Myocyte (in vitro differentiated cells): Measurements from ENCODE around the gene CELF1. TPM values are rescaled to one million over a fixed set of nuclear protein-coding genes. Genes with fewer than 3 reads are reported as not detected.
A peak's percentile ranks its signal among the peaks of the same experiment; 100 is the strongest.

Source experiments
- DNase-seq: peaks from one replicate; pipeline ENCODE4 v3.0.0-alpha.2; 2012; ENCODE audit warnings: low read depth
- total RNA-seq: library from RNA; depleted of rRNA; stranded (reverse); fragments of >200 nt; gene quantifications from 2 replicates; pipeline ENCODE4 v1.2.3, GENCODE V29; 2014

Gene CELF1
- total RNA-seq, 1 donor from 2014 or later = 127 TPM

DNA sequence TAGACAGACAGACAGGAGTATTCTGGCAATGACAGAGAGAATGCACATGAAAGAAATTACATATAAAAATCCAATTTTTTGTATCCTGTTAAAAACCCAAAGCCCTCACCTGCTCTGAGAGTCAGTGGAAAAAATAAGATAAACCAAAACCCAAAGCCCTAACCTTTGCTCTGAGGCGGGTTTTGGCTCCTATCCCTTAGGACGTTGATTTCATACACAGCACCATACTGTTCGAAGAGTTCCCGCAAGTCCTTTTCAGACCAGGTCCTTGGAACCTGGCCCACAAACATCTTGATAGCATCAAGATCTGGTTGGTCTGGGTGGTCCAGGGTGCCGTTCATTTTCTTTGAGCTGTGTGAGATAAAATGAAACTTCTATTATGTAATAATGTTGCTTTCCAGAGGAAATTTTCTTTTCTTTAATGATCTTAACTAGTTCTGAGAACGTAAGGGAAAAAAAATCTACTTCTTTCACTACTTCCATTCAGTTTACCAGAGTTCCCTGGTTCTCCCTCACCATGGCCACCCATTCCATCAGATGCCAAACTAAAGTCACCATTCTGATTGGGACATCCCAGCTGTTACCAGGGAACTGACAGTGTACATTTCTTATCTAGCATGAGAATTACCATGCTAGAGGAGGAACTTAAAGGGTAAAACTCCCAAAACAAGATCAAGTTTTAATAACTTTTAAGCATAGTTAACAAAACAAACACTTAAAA, 64.1 kb downstream of the CELF1 start:
- DNase-seq = no peak

DNA sequence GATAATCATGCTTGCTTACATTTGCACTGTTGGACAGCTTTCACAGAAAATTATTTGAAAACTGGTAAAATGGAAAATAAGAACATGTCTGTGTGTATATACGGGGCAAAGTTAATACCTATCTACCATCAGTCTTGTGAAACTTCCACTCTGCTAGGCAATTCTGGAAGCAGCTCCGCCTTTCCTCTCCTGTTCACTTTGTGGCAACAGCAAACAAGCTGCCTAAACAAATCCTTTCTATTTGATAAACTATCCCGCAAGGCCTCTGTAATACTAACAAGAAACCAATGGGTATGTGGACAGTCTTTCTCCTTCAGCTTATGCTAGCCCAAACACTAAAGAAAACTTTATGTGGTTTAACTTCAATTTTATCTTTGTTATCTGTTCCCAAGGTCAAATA, 64.8 kb downstream of the CELF1 start:
- no peak for DNase-seq

DNA sequence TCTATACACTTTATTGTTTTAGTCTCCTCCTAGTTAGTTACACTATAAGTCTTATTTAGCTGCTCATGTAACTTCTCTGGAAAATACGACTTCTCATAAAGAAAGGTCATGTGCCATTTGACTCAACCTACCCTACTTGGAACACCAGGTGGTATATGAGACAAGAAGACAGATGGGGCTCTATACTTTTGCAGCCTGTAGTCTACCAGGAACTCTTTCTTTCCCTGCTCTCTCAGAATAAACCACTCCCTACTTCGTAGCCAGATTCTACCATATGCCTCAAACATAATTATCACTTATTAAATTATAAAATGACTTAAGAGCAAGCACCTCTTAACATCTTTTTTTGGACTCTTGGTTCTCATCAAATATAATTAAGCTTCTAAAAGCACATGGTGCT, 65.5 kb downstream of the CELF1 start:
- no peak for DNase-seq

DNA sequence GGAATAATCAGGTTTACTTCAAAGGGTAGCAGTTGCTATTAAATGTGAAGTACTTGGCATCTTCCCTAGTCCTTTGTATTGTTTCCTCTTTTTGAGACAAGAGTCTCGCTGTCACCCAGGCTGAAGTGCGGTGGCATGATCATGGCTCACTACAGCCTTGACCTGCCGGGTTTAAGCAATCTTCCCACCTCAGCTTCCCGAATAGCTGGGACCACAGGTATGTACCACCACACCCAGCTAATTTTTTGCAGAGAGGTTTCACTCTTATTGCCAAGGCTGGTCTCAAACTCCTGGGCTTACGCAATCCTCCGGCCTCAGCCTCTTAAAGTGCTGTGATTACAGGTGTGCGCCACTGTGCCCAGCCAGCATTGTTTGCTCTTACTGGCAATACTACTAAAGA, 67.8 kb downstream of the CELF1 start:
- no peak for DNase-seq

GRCh38 chr11:47483457-47483856, 69.5 kb downstream of the CELF1 start:
- no peak for DNase-seq

GRCh38 chr11:47480762-47481161, 72.2 kb downstream of the CELF1 start:
- no peak for DNase-seq

GRCh38 chr11:47478651-47479329, 74.1 kb downstream of the CELF1 start:
- DNase-seq = no peak

DNA sequence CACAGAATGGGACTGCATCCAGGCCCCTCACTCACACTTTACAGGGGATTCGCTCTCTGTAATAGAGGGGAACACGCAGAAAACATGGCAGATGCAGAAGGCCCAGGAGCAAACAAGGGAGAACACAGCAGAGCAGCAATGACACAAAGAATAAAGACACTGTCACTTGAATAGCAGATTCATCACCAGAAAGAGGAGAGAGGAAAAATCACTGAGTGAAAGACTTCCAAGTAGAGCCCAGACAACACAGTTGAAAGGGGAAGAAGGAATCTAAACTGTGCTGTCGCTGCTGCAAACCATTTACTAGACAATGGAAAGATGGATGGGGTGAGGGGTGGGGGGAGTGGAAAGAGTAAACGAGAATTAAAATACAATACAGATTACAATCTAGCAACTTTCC, 75.2 kb downstream of the CELF1 start:
- no peak for DNase-seq

DNA sequence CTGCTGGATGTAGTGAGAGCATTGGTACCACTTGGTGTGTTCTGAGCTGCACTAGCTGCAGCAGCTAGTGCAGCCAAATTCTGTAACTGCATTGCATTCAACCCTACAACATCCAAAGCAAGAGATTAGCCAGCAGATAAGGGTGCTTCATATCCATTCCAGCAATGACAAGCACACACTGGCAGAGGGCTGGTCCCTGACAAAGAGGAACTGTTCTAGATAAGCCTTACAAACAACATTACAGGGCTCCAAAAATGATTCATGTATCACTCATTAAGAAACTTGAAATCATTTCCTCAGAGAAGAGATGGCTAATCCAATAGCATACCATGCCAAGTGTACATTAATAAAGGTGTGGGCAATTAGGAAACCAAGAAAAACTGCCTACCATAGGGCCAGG, 75.6 kb downstream of the CELF1 start:
- no peak for DNase-seq

GRCh38 chr11:47470671-47471070, 82.3 kb downstream of the CELF1 start:
- DNase-seq = no peak

GRCh38 chr11:47469361-47470179, 83.4 kb downstream of the CELF1 start:
- DNase-seq = no peak

DNA sequence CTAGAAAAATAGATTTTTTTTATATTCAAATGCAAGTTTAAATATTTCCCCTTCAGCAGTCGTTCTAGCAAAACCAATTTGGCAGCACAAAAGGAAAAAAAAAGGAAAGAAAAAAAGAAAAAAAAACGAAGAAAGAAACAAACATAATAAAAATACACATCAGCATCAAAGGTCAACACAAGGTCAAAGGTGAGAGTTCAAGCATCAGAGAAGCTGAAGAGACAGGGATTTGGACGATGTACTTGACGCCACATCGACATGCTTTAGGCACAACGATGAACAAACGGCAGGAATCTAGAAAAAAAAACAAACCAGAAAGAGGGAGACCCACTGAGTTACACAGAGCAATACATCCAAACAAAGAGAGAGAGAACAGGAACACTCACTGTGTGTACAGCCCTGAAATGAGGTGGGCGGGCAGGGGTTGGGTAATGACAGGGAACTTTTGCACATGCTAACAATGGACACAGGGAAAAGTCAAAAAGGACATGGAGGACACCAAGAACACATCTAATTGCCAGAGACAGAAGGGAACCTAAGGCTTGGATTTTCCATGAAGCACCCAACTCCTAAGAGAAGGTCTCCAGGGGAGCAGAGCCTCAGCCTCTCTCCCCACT, 84.2 kb downstream of the CELF1 start:
- DNase-seq = no peak

DNA sequence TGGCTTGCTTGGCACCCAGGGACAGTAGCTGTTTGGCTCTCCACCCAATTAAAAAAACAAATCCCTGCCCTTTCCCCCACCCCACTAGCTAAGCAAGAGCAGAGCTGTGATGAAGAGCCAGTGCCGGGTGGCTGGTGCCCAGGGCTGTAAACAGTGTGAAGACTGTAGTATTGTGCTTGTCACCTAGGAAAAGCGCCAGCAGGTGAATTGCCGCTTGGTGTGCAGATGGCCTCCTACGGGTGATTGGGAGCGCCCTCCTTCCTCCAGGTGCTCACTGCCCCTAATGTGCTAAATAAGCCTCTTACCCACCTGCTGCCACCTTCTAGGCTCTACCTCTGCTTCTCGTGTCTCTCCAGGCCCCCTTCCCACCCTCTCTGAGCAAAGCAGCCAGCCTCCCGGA, 85.6 kb downstream of the CELF1 start:
- DNase-seq = no peak

- DNase-seq = peak; percentile 33
Measured at GRCh38 chr11:47466701-47467250, 86.2 kb downstream of the CELF1 start.

DNA sequence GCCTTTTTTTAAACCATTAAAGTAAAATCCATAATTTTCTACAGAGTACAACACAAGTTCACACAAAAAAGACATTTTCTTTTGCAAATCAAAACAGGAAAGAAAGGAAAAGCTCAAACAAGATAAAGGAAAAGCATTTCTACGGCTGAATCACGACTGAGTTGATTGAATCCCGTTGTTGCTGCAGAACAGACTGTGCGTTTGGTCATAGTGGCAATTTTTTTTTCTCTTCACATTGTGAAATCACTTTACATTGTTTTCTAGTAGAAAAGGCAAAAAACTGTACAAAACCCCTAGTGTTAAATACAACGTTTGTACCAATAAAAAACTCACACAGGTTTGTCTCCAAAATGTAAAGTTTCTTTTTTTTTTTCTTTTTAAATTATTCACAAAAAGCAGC, 86.7 kb downstream of the CELF1 start:
- DNase-seq = no peak

DNA sequence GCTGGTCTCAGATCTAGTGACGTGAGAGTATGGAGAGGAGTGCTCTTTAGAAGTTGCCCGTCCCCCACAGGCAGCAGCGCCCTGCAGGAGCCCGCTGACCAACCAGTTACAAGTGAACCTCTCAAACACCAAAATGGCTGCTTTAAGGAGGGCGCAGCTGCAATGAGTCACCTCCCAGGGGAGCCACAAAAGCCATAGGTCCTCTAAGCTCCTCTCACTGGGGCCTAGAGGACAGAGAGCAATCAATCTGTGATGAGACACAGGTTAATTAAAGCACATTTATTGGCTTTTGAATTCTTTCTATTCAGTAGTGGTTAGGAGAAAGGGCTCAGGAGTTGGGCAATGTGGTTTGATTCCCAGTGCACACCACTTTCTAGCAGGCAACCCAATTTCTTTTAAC, 88.4 kb downstream of the CELF1 start:
- peak; percentile 79 for DNase-seq

DNA sequence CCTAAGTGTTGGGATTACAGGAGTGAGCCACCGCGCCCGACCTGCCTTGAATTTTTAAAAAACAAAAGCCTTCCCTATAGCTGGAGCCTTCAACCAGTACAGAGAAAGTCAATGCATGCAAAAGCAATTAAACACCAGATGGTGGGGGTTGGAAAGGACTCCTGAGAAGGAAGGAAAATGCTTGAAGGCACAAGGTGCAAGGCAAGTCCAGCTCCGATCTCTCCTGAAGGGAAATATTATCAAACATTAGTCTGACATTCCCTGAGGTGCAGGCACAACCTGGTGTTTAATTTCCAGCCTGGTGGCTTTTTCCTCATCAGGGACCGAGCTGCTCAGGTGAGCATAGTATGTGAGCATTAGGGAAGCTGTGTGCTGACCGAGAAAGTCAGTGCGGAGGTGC, 91.1 kb downstream of the CELF1 start:
- DNase-seq = no peak

- no peak for DNase-seq
Measured at GRCh38 chr11:47460571-47461235, 92.2 kb downstream of the CELF1 start.

GRCh38 chr11:47454258-47454671, 98.7 kb downstream of the CELF1 start:
- DNase-seq = peak; percentile 83

DNA sequence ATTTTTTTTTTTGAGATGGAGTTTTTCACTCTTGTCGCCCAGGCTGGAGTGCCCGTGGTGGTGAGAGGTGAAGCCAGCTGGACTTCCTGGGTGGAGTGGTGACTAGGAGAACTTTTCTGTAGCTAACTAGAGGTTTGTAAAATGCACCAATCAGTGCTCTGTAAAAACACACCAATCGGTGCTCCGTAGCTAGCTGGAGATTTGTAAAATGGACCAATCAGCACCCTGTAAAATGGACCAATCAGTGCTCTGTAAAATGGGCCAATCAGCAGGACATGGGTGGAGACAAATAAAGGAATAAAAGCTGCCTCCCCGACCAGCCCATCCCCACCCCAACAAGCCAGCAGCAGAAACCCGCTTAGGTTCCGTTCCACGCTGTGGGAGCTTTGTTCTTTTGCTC, 99.6 kb downstream of the CELF1 start:
- DNase-seq = no peak

DNA sequence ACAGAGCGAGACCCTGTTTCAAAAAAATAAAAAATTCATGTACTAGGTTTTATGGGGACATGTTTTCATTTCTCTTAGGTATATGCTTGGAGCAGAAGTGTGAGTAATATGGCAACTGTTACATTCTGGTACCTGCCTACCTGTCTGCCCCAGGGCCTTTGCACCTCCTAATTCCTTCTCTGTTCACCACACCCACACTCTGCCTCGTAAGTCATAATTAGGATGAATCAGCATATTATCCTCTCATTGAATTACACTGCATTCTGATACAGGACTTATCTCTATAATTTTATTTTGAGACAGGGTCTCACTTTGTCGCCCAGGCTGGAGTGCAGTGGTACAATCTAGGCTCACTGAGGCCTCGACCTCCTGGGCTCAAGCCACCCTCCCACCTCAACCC, 100.9 kb downstream of the CELF1 start:
- DNase-seq = no peak
